SK-N-SH (cell line): Measurements from ENCODE around the gene CCL23. TPM values are rescaled to one million over a fixed set of nuclear protein-coding genes. Genes with fewer than 3 reads are reported as not detected.

Source experiments
- CTCF ChIA-PET: fragments of 300-600, 350-600 bp; formaldehyde crosslinking; extraction: SDS; loops from one replicate; lab custom pipeline; 2021; lab: Yijun Ruan, JAX
- POLR2A ChIA-PET: fragments of 350-600 bp; sonication (Branson Sonifier 250); formaldehyde crosslinking; extraction: SDS; loops from one replicate; lab custom pipeline; 2020; ENCODE audit warnings: antibody characterized with exemption, inconsistent platforms; lab: Yijun Ruan, JAX
- DNase-seq: peaks from one replicate; pipeline ENCODE4 v3.0.0; 2012
- H2AFZ ChIP-seq: fragments of 200-600 bp; sonication (generic); 2 replicates; pipeline ENCODE4 v1.8.1; 2016; ENCODE audit warnings: antibody characterized with exemption, mild to moderate bottlenecking, low read depth
- H3F3A ChIP-seq: fragments of 200-600 bp; sonication (generic); replicated peaks from 2 replicates; pipeline ENCODE3; 2016; ENCODE audit warnings: antibody characterized with exemption, mild to moderate bottlenecking; ENCODE audit not compliant: insufficient read depth
- H3K27ac ChIP-seq, 2 experiments: fragments of 200-500 bp in 1 of 2; fragments of 200-600 bp in 1 of 2; sonication (Bioruptor generic) in 1 of 2; sonication (generic), shearing (Covaris generic) in 1 of 2; 2 replicates each; pipeline versions ENCODE4 v1.5.1 to v1.6.1; 2014 to 2016; ENCODE audit warnings: low read depth in 2 of 2, inconsistent platforms in 1 of 2, low read length in 1 of 2, mild to moderate bottlenecking in 1 of 2, mixed read lengths in 1 of 2
- H3K27me3 ChIP-seq: fragments of 200-600 bp; sonication (generic), shearing (Covaris generic); 2 replicates; pipeline ENCODE4 v1.6.1; 2016; ENCODE audit warnings: mixed run types; ENCODE audit not compliant: insufficient read depth
- H3K36me3 ChIP-seq, 2 experiments: fragments of 200-500 bp in 1 of 2; fragments of 200-600 bp in 1 of 2; sonication (Bioruptor generic) in 1 of 2; sonication (generic) in 1 of 2; replicated peaks in 1 of 2; 2 replicates each; pipeline versions ENCODE3 to v1.5.1; 2014 to 2016; ENCODE audit warnings: low read length in 1 of 2, mild to moderate bottlenecking in 1 of 2; ENCODE audit not compliant: insufficient read depth in 2 of 2, control insufficient read depth in 1 of 2
- H3K4me1 ChIP-seq, 2 experiments: fragments of 200-500 bp in 1 of 2; fragments of 200-600 bp in 1 of 2; sonication (Bioruptor generic) in 1 of 2; sonication (generic), shearing (Covaris generic) in 1 of 2; 2 replicates each; pipeline versions ENCODE4 v1.5.1 to v1.6.1; 2014 to 2016; ENCODE audit warnings: low read depth in 1 of 2, low read length in 1 of 2, mixed run types in 1 of 2; ENCODE audit not compliant: insufficient read depth in 2 of 2, control insufficient read depth in 1 of 2
- H3K4me2 ChIP-seq: fragments of 200-600 bp; sonication (generic), shearing (Covaris generic); 2 replicates; pipeline ENCODE4 v1.6.1; 2017; ENCODE audit warnings: mixed run types
- H3K4me3 ChIP-seq, 2 experiments: fragments of 200-500 bp in 1 of 2; fragments of 200-600 bp in 1 of 2; sonication (Bioruptor generic) in 1 of 2; sonication (generic), shearing (Covaris generic) in 1 of 2; 2 replicates each; pipeline versions ENCODE4 v1.5.1 to v1.8.1; 2014 to 2016; ENCODE audit warnings: low read depth in 2 of 2, inconsistent platforms in 1 of 2, low read length in 1 of 2, mild to moderate bottlenecking in 1 of 2, mixed read lengths in 1 of 2, moderate library complexity in 1 of 2
- H3K79me2 ChIP-seq: fragments of 200-600 bp; sonication (generic); 2 replicates; pipeline ENCODE4 v1.8.1; 2017; ENCODE audit warnings: mild to moderate bottlenecking; ENCODE audit not compliant: insufficient read depth
- H3K9ac ChIP-seq: fragments of 200-600 bp; sonication (generic); 2 replicates; pipeline ENCODE4 v1.6.1; 2017; ENCODE audit warnings: mixed run types
- H3K9me2 ChIP-seq: fragments of 200-600 bp; sonication (generic); 2 replicates; pipeline ENCODE4 v1.6.1; 2017; ENCODE audit warnings: mixed run types
- H3K9me3 ChIP-seq: fragments of 200-600 bp; sonication (generic); 2 replicates; pipeline ENCODE4 v1.6.1; 2017; ENCODE audit warnings: mixed run types, mild to moderate bottlenecking, moderate library complexity
- H4K20me1 ChIP-seq: fragments of 200-600 bp; sonication (generic); 2 replicates; pipeline ENCODE4 v1.6.1; 2017; ENCODE audit warnings: mild to moderate bottlenecking, mixed run types; ENCODE audit not compliant: insufficient read depth
- CHD2 ChIP-seq: fragments of 150-350 bp; IDR thresholded peaks from 2 replicates; pipeline ENCODE4 v1.6.1; 2018; ENCODE audit warnings: low read length; ENCODE audit not compliant: partially characterized antibody
- ELF1 ChIP-seq: IDR thresholded peaks from 2 replicates; pipeline ENCODE4 v1.4.0; 2012
- EZH2phosphoT487 ChIP-seq: fragments of 200-600 bp; sonication (generic); IDR thresholded peaks from 2 replicates; pipeline ENCODE4 v1.6.1; 2017; ENCODE audit warnings: low read depth, mixed run types, mild to moderate bottlenecking, antibody characterized with exemption, moderate library complexity, borderline replicate concordance
- FOSL2 ChIP-seq: IDR thresholded peaks from 2 replicates; pipeline ENCODE4 v1.4.0; 2012; ENCODE audit warnings: low read depth, mild to moderate bottlenecking, moderate library complexity, borderline replicate concordance
- FOXM1 ChIP-seq: IDR thresholded peaks from 2 replicates; pipeline ENCODE4 v1.4.0; 2012; ENCODE audit warnings: low read depth, mild to moderate bottlenecking
- GABPA ChIP-seq: IDR thresholded peaks from 2 replicates; pipeline ENCODE4 v1.4.0; 2012; ENCODE audit warnings: low read depth, mild to moderate bottlenecking
- JUND ChIP-seq: IDR thresholded peaks from 2 replicates; pipeline ENCODE4 v1.4.0; 2012
- MAX ChIP-seq: IDR thresholded peaks from 2 replicates; pipeline ENCODE4 v1.4.0; 2012; ENCODE audit warnings: low read depth
- POLR2AphosphoS5 ChIP-seq: IDR thresholded peaks from 2 replicates; pipeline ENCODE4 v1.6.1; 2012; ENCODE audit warnings: low read depth, low read length
- RCOR1 ChIP-seq: fragments of 150-350 bp; IDR thresholded peaks from 2 replicates; pipeline ENCODE4 v1.6.1; 2017; ENCODE audit warnings: antibody characterized with exemption, low read length
- SIN3A ChIP-seq: IDR thresholded peaks from 2 replicates; pipeline ENCODE4 v1.6.1; 2012; ENCODE audit warnings: low read depth, mild to moderate bottlenecking, low read length, moderate library complexity, borderline replicate concordance
- SMC3 ChIP-seq: IDR thresholded peaks from 2 replicates; pipeline ENCODE4 v1.6.1; 2012; ENCODE audit warnings: low read depth, low read length, improper control_type of control experiment
- TAF1 ChIP-seq: IDR thresholded peaks from 2 replicates; pipeline ENCODE4 v1.6.1; 2012; ENCODE audit warnings: low read depth, mild to moderate bottlenecking, low read length, moderate library complexity, borderline replicate concordance
- TEAD4 ChIP-seq: IDR thresholded peaks from 2 replicates; pipeline ENCODE4 v1.4.0; 2012; ENCODE audit warnings: mild to moderate bottlenecking, borderline replicate concordance; ENCODE audit not compliant: insufficient read depth
- USF1 ChIP-seq: IDR thresholded peaks from 2 replicates; pipeline ENCODE4 v1.4.0; 2012; ENCODE audit warnings: low read depth, borderline replicate concordance
- YY1 ChIP-seq: IDR thresholded peaks from 2 replicates; pipeline ENCODE4 v1.4.0; 2012; ENCODE audit warnings: low read depth, mild to moderate bottlenecking
- WGBS: methylation state at CpG from one replicate; pipeline ENCODE4 v1.1.6; 2017; ENCODE audit warnings: low lambda C conversion rate; 5-methylcytosine and 5-hydroxymethylcytosine counted together
- polyA plus RNA-seq, 3 experiments: library from polyadenylated mRNA; depleted of rRNA; stranded (reverse); fragments of >200 nt; gene quantifications; 2 replicates each; pipeline ENCODE4 v1.2.3, GENCODE V29; 2012
- TF ChIP-seq, protein P1 (sequence below): IDR thresholded peaks from 2 replicates; pipeline ENCODE4 v1.6.1; 2012; ENCODE audit warnings: mild to moderate bottlenecking, low read depth, low read length, moderate library complexity

The CCL23 gene
- polyA plus RNA-seq, 1 of the 3 experiments (the other 2 are of a cell fraction), result not detected

GRCh38 chr17:35986643-35987042, 31.1 kb downstream of the CCL23 start, which contains the start of gene CCL14:
TSS of gene CCL14 (minus strand) at chr17:35986729. CDS start at chr17:35986649, 80 bp downstream.
- WGBS, result 0% methylated on average over 1 of the region's 1 CpG
- Histone ChIP-seq H2AFZ (no peak within 1 kb of the TSS), H3K79me2 (no peaks in the 10 kb centered on the region), H3F3A (no peaks in the 10 kb centered on the region), H4K20me1 (no peaks in the 10 kb centered on the region), H3K4me1 (no peaks in the 10 kb centered on the region), H3K9me2 (no peaks in the 10 kb centered on the region), H3K4me2 (no peak within 1 kb of the TSS), H3K36me3 (no peaks in the 10 kb centered on the region), H3K9me3 (no peaks in the 10 kb centered on the region), H3K27ac (no peak within 1 kb of the TSS), H3K27me3 (peaks cover 36% of the 10 kb centered on the region; the same call in 1 of the 2 replicates), H3K9ac (no peak within 1 kb of the TSS), H3K4me3 (no peak within 1 kb of the TSS)
- no peak for TF ChIP-seq JUND
- no peak for TF ChIP-seq ELF1
- no peak for TF ChIP-seq SIN3A
- no peak for TF ChIP-seq GABPA
- no peak for TF ChIP-seq RCOR1
- TF ChIP-seq, protein P1, sequence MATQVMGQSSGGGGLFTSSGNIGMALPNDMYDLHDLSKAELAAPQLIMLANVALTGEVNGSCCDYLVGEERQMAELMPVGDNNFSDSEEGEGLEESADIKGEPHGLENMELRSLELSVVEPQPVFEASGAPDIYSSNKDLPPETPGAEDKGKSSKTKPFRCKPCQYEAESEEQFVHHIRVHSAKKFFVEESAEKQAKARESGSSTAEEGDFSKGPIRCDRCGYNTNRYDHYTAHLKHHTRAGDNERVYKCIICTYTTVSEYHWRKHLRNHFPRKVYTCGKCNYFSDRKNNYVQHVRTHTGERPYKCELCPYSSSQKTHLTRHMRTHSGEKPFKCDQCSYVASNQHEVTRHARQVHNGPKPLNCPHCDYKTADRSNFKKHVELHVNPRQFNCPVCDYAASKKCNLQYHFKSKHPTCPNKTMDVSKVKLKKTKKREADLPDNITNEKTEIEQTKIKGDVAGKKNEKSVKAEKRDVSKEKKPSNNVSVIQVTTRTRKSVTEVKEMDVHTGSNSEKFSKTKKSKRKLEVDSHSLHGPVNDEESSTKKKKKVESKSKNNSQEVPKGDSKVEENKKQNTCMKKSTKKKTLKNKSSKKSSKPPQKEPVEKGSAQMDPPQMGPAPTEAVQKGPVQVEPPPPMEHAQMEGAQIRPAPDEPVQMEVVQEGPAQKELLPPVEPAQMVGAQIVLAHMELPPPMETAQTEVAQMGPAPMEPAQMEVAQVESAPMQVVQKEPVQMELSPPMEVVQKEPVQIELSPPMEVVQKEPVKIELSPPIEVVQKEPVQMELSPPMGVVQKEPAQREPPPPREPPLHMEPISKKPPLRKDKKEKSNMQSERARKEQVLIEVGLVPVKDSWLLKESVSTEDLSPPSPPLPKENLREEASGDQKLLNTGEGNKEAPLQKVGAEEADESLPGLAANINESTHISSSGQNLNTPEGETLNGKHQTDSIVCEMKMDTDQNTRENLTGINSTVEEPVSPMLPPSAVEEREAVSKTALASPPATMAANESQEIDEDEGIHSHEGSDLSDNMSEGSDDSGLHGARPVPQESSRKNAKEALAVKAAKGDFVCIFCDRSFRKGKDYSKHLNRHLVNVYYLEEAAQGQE, result no peak
- no peak for TF ChIP-seq SMC3
- TF ChIP-seq CHD2, result no peak
- TF ChIP-seq YY1, result no peak
- TF ChIP-seq MAX, result no peak
- TF ChIP-seq EZH2phosphoT487, result no peak
- no peak for TF ChIP-seq USF1
- no peak for TF ChIP-seq POLR2AphosphoS5
- POLR2A ChIA-PET, result no interaction called here
- no peak for DNase-seq
- CTCF ChIA-PET, result interaction anchor here (0.8 to 2.2 kb wide), 2 partner anchors 17 to 86 kb away, joined by 4 read pairs; no protein-coding TSS in a partner anchor

DNA sequence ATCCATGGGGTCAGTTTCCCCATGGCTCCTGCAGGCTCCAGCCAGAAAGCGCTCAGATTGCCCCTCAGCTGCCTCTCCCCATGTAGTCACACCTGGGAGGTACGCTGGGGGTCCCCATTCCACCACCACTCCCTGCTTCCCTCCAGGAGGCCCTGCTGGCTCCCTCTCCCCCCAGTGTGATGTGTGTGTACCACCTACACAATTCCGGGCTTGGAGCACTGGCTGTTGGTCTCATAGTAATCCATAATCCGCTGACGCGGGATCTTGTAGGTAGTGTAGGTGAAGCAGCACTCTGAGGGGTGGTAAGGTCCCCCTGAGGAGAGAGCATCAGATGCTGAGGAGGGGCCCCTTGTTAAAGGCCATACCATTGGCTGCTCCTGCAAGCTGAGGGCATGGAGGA, 33.6 kb downstream of the CCL23 start:
- DNase-seq, result no peak
- Histone ChIP-seq H3K27ac (no peak overlapping the region), H3K79me2 (no peaks in the 10 kb centered on the region), H3K9me2 (no peaks in the 10 kb centered on the region), H3K4me3 (no peak overlapping the region), H3K36me3 (no peaks in the 10 kb centered on the region), H2AFZ (no peak overlapping the region), H3K4me2 (no peak overlapping the region), H3F3A (no peaks in the 10 kb centered on the region), H3K4me1 (no peaks in the 10 kb centered on the region), H4K20me1 (no peaks in the 10 kb centered on the region), H3K27me3 (peaks cover 41% of the 10 kb centered on the region; the same call in 1 of the 2 replicates), H3K9ac (no peak overlapping the region), H3K9me3 (no peaks in the 10 kb centered on the region)
- WGBS, result 21% methylated on average over 6 of the region's 6 CpGs
- TF ChIP-seq SIN3A (no peak), TAF1 (no peak), ELF1 (no peak), YY1 (no peak), FOSL2 (no peak), FOXM1 (no peak), TEAD4 (no peak)
- CTCF ChIA-PET, result interaction anchor here (0.5 kb wide), 1 partner anchor 67 kb away, joined by 3 read pairs; no protein-coding TSS in a partner anchor
- POLR2A ChIA-PET, result no interaction called here
